Germinal center (tissue), 1 donor: Measurements from ENCODE around the gene MAML3.

ENCODE experiments used
- DNase-seq: peaks from one replicate; pipeline ENCODE4 v3.0.0; 2012; ENCODE audit warnings: mixed read lengths, low spot score

Gene MAML3

GRCh38 chr4:140003876-140004548 is 150.0 kb downstream of the MAML3 start:
- DNase-seq = no peak

DNA sequence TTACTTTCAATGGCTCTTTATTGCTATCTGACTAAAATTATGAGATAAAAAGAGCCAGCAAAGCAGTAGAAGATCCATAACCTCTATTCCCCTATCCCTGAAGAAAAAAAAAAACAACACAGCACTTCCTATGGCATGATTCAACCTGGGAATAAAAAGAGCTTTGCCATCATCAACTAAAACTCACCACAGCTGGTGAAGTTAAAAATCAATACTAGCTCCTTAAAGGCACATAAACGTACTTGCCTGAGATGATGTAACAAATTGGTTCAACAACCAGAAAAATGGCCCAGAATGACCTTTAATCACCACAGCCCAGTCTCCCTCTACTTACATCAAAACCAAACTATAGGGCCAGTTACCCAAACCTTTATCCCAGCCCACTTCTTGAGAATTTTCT is 153.8 kb downstream of the MAML3 start:
- no peak for DNase-seq

- DNase-seq = no peak
Measured at GRCh38 chr4:139988863-139989765, 164.9 kb downstream of the MAML3 start.

DNA sequence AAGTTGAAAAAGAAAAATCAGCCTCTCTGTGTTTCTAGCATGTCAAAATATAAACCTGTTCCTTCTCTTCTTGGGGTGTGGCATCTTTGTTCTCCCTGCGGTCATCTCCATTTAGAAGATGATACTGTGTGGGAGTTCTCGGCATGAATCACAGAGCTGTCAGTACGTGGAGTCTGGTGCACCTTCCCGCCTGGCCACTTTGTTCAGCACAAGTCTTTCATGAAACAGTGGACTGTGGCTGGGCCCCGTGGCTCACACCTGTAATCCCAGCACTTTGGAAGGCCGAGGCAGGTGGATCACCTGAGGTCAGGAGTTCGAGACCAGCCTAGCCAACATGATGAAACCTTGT is 166.5 kb downstream of the MAML3 start:
- DNase-seq = no peak

GRCh38 chr4:139986689-139987501 is 167.1 kb downstream of the MAML3 start:
- no peak for DNase-seq

- no peak for DNase-seq
Measured at GRCh38 chr4:139986106-139986505, 167.9 kb downstream of the MAML3 start.

DNA sequence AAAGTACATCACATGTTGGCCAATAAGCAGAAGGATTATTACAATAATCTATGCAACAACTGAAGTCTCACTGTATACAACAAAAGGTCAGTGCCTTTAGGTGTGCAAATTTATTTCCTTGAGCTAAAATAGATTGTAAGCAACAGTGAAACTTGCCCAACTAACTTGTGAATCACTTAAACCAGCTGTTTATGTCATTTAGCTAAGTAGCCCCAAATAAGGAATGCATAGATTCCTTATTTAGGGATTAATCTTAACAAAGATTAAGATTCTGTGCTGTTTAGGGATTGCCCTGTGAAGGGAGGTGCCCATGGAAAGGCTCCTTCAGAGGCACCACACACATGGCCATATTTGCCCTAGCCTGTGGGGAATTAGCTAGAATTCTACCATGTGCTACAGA is 168.6 kb downstream of the MAML3 start:
- DNase-seq = no peak

DNA sequence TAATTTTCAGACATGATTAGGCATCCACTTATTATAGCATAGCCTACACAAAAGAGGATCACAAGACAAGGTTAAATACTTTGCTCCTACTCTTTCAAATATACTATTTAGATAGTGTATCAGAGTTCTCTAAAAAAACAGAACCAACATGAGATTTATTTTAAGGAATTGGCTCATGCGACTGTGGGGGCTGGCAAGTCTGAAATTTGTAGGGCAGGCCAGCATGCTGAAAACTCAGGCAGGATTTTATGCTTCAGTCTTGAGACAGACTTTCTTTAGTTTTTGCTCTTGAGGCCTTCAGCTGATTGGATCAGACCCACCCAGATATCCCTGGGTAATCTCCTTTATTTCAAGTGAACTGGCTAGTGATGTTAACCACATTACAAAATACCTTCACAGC is 169.5 kb downstream of the MAML3 start:
- no peak for DNase-seq

GRCh38 chr4:139978692-139979091 is 175.3 kb downstream of the MAML3 start:
- peak; percentile 82 for DNase-seq

- DNase-seq = no peak
Measured at GRCh38 chr4:139977838-139978609, 176.0 kb downstream of the MAML3 start.

- peak; percentile 27 for DNase-seq
Measured at GRCh38 chr4:139975830-139976272, 178.1 kb downstream of the MAML3 start.

- DNase-seq = no peak
Measured at GRCh38 chr4:139973616-139974015, 180.4 kb downstream of the MAML3 start.

- no peak for DNase-seq
Measured at GRCh38 chr4:139973015-139973414, 181.0 kb downstream of the MAML3 start.

GRCh38 chr4:139972305-139972704 is 181.7 kb downstream of the MAML3 start:
- no peak for DNase-seq

DNA sequence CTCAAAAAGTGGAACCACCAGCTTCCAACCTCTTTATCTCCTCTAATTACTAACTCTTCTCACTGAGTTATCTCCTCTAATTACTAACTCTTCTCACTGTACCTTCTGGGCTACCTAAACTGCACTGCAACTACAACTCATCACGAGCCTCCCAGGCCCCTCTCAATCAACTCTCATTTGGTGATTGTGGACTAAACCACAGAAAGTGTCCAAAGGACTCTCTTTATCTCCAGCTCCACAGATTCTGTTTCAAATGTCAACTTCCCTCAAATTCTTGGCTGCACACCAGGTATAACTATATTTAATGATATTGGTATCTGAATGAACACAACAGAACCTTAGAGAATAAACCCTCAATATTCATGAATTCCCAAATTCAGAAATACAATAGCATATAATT is 182.9 kb downstream of the MAML3 start:
- no peak for DNase-seq

DNA sequence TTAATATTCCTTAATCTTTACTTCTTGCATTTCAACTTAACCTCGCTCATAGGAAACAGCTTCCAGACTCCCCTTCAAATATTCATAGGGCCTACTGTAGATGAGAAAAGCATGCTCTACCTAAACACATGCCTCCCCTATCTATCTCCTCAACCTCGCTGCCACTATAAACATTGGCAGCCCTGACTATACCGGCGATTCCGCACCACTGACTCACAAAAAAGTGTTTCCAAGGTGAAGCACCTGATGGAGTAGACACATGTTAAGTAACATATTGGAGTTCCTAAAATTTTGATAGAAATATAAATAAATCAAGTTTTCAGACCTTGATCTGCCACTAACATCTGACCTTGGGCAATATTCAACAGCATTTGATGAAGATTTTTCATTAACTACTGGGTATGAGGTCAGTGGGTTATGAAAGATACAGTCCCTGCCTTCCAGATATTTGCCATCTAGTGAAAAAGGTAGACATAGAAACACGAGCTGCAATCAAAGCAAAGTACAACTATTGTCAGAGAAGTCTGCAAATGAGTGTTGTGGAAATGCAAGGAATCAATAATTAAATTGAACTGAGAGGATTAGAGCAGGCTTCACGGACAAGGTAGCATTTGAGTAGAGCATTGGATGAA is 184.2 kb downstream of the MAML3 start:
- DNase-seq = no peak

- DNase-seq = no peak
Measured at GRCh38 chr4:139968831-139969230, 185.2 kb downstream of the MAML3 start.

GRCh38 chr4:139966383-139966782 is 187.6 kb downstream of the MAML3 start:
- DNase-seq = no peak

GRCh38 chr4:139965789-139966188 is 188.2 kb downstream of the MAML3 start:
- DNase-seq = no peak

DNA sequence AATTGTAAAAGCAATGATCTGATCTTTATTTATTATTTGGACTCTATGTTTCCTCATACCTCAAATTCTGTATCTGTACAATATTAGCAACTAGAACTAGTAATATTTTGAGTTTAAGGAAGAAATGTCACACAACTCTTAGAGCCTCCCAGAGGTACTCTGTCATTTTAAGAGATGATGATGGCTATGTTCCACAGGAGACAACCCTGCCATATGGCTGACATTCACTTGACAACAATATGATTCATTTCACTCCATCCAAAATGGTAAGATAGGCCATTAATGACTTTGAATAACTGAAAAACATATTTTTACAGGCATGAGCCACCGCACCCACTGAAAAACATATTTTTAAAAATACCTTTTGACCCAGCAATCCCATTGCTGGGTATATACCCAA is 190.3 kb downstream of the MAML3 start:
- DNase-seq = no peak

DNA sequence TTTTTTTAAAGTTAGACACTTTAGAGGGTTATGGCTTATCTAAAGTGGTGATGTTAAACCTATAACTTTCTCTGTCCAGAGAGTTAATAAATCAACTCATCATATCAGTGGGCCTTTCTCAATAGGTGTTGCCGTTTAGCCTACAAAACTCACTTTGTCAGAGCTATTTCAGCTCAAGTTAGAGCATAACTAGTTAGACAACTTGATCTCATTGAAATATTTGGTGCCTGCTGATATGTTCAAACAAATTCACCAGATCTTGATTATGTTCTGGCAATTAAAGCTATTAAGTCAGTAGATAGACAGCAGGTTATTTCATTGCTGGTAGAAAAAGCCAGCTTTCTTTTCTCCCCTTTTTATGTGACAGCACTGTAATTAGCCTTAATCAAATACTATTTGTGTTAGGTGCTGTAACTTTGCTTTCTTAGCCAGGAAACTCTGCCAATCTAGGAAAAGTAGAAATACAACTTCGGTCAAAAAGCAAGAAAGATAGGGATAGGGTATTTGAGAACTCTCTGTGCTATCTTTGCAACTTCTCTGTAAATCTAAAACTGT is 191.8 kb downstream of the MAML3 start:
- DNase-seq = no peak
